Stimulated activated CD8-positive, alpha-beta memory T cell treated with anti-CD3 and anti-CD28 coated beads, Interleukin-15, amount 100 ng/mL, for 4 hours (primary cell): ENCODE measurements around the gene BEND5.

Source experiments
- DNase-seq, 2 donors: peaks; one replicate each; pipeline ENCODE4 v3.0.0-alpha.2; 2020; ENCODE audit warnings: low read depth in 2 of 2

The BEND5 gene

GRCh38 chr1:48776393-48777218 lies at the start of gene BEND5:
Gene BEND5 (minus strand): TSS chr1:48776891. CDS start chr1:48776831, 60 bp downstream.
- peak; percentile 19 to 38 for DNase-seq

- no peak for DNase-seq
Observed at GRCh38 chr1:48823168-48823567, 46.5 kb upstream of the BEND5 start.

- no peak for DNase-seq
Observed at GRCh38 chr1:48820491-48820890, 43.8 kb upstream of the BEND5 start.

- DNase-seq, result no peak
Observed at GRCh38 chr1:48817505-48818114, 40.9 kb upstream of the BEND5 start.

- DNase-seq, result no peak
Observed at GRCh38 chr1:48810740-48811139, 34.0 kb upstream of the BEND5 start.

- no peak for DNase-seq
Observed at GRCh38 chr1:48808496-48808895, 31.8 kb upstream of the BEND5 start.

GRCh38 chr1:48807554-48808260 lies 31.0 kb upstream of the BEND5 start:
- DNase-seq, result no peak

GRCh38 chr1:48803474-48803873 lies 26.8 kb upstream of the BEND5 start:
- DNase-seq, result no peak

GRCh38 chr1:48794816-48795215 lies 18.1 kb upstream of the BEND5 start:
- no peak for DNase-seq

- no peak for DNase-seq
Observed at GRCh38 chr1:48793863-48794262, 17.2 kb upstream of the BEND5 start.

- no peak for DNase-seq
Observed at GRCh38 chr1:48792961-48793360, 16.3 kb upstream of the BEND5 start.

GRCh38 chr1:48790397-48790796 lies 13.7 kb upstream of the BEND5 start:
- DNase-seq, result no peak

- DNase-seq, result no peak
Observed at GRCh38 chr1:48789903-48790302, 13.2 kb upstream of the BEND5 start.

- DNase-seq, result no peak
Observed at GRCh38 chr1:48785869-48786268, 9.2 kb upstream of the BEND5 start.

- no peak for DNase-seq
Observed at GRCh38 chr1:48784301-48784700, 7.6 kb upstream of the BEND5 start.

- no peak for DNase-seq
Observed at GRCh38 chr1:48777219-48777895, 666 bp upstream of the BEND5 start.

- DNase-seq, result no peak
Observed at GRCh38 chr1:48775831-48776392, 779 bp downstream of the BEND5 start.

GRCh38 chr1:48773133-48773532 lies 3.6 kb downstream of the BEND5 start:
- no peak for DNase-seq

GRCh38 chr1:48772211-48772610 lies 4.5 kb downstream of the BEND5 start:
- DNase-seq, result no peak

- DNase-seq, result no peak
Observed at GRCh38 chr1:48771561-48771960, 5.1 kb downstream of the BEND5 start.

GRCh38 chr1:48767975-48768510 lies 8.6 kb downstream of the BEND5 start:
- no peak for DNase-seq

GRCh38 chr1:48765335-48765734 lies 11.4 kb downstream of the BEND5 start:
- DNase-seq, result no peak
